ENCODE results near the gene VHLL.
"Not testable (repeated sequence)": the region's sequence is repeated elsewhere in the genome, so short reads cannot be mapped to it uniquely, and the experiment has no call there.

Gene VHLL

DNA sequence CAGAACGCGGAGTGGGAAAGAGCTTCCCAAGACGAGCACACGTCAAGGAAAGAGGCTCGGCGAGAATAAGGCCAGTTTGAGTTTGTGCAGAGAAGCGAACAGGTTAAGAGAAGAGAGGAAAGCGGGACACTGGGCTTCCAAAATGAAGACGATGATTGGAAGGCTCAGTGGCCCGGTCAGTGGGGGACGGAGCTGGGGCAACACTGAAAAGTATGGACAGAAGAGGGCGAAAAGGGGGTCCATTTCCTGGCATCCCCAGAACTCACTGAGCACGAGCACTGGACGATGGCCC is 38.7 kb upstream of the VHLL start:
- TF ChIP-seq SUZ12 (IDR thresholded peaks at IDR 0.05; ENCODE audit: extremely low read depth, insufficient read depth, insufficient read length), result no peak
- no peak for TF ChIP-seq YY1 (IDR thresholded peaks at IDR 0.05; ENCODE audit: insufficient read depth, insufficient read length)
- no peak for TF ChIP-seq ZNF274 (IDR thresholded peaks at IDR 0.05; ENCODE audit: low read depth, low read length)
- no peak for DNase-seq (ENCODE audit: low read depth, low spot score)
- H3K36me3 ChIP-seq (ENCODE audit: insufficient read depth, insufficient read length, low read length), result peaks cover 47% of the 10 kb centered on the region
- H3K27me3 ChIP-seq (ENCODE audit: insufficient read depth, insufficient read length), result no peaks in the 10 kb centered on the region
- no peaks in the 10 kb centered on the region for H3K9me3 ChIP-seq (ENCODE audit: insufficient read depth, low read length)
- H3K4me1 ChIP-seq (ENCODE audit: insufficient read depth, insufficient read length), result no peaks in the 10 kb centered on the region
- H3K4me3 ChIP-seq (ENCODE audit: insufficient read length, low read depth), result peak overlapping the region; percentile 92
- H3K9ac ChIP-seq (ENCODE audit: insufficient read length, low read depth), result peak overlapping the region; percentile 99

- Histone ChIP-seq H3K27me3 (ENCODE audit: insufficient read depth, insufficient read length) (no peaks in the 10 kb centered on the region), H3K4me1 (ENCODE audit: insufficient read depth, insufficient read length) (no peaks in the 10 kb centered on the region), H3K4me3 (ENCODE audit: insufficient read length, low read depth) (peak overlapping the region; percentile 92), H3K36me3 (ENCODE audit: insufficient read depth, insufficient read length, low read length) (peaks cover 52% of the 10 kb centered on the region), H3K9ac (ENCODE audit: insufficient read length, low read depth) (peak overlapping the region; percentile 99), H3K9me3 (ENCODE audit: insufficient read depth, low read length) (no peaks in the 10 kb centered on the region)
- TF ChIP-seq YY1 (IDR thresholded peaks at IDR 0.05; ENCODE audit: insufficient read depth, insufficient read length) (no peak), ZNF274 (IDR thresholded peaks at IDR 0.05; ENCODE audit: low read depth, low read length) (no peak), SUZ12 (IDR thresholded peaks at IDR 0.05; ENCODE audit: extremely low read depth, insufficient read depth, insufficient read length) (no peak)
- DNase-seq (ENCODE audit: low read depth, low spot score), result no peak
Observed at GRCh38 chr1:156337052-156337887, 38.2 kb upstream of the VHLL start.

- no peak for TF ChIP-seq ZNF274 (IDR thresholded peaks at IDR 0.05; ENCODE audit: low read depth, low read length)
- no peak for TF ChIP-seq SUZ12 (IDR thresholded peaks at IDR 0.05; ENCODE audit: extremely low read depth, insufficient read depth, insufficient read length)
- peak overlapping the region; percentile 92 for H3K4me3 ChIP-seq (ENCODE audit: insufficient read length, low read depth)
- DNase-seq (ENCODE audit: low read depth, low spot score), result no peak
- H3K27me3 ChIP-seq (ENCODE audit: insufficient read depth, insufficient read length), result no peaks in the 10 kb centered on the region
- H3K4me1 ChIP-seq (ENCODE audit: insufficient read depth, insufficient read length), result no peaks in the 10 kb centered on the region
- H3K9me3 ChIP-seq (ENCODE audit: insufficient read depth, low read length), result no peaks in the 10 kb centered on the region
- peaks cover 62% of the 10 kb centered on the region for H3K36me3 ChIP-seq (ENCODE audit: insufficient read depth, insufficient read length, low read length)
- H3K9ac ChIP-seq (ENCODE audit: insufficient read length, low read depth), result peak overlapping the region; percentile 44
Observed at GRCh38 chr1:156336242-156336641, 37.1 kb upstream of the VHLL start.

- H3K9ac ChIP-seq (ENCODE audit: insufficient read length, low read depth); H3K4me1 ChIP-seq (ENCODE audit: insufficient read depth, insufficient read length); H3K4me3 ChIP-seq (ENCODE audit: insufficient read length, low read depth); H3K9me3 ChIP-seq (ENCODE audit: insufficient read depth, low read length); DNase-seq (ENCODE audit: low read depth, low spot score); H3K27me3 ChIP-seq (ENCODE audit: insufficient read depth, insufficient read length): not testable (repeated sequence)
- peaks cover 87% of the 10 kb centered on the region for H3K36me3 ChIP-seq (ENCODE audit: insufficient read depth, insufficient read length, low read length)
Observed at GRCh38 chr1:156323179-156323578, 24.1 kb upstream of the VHLL start.

- H3K4me3 ChIP-seq (ENCODE audit: insufficient read length, low read depth), result no peak overlapping the region
- no peaks in the 10 kb centered on the region for H3K9me3 ChIP-seq (ENCODE audit: insufficient read depth, low read length)
- DNase-seq (ENCODE audit: low read depth, low spot score), result no peak
- H3K36me3 ChIP-seq (ENCODE audit: insufficient read depth, insufficient read length, low read length), result peaks cover 95% of the 10 kb centered on the region
- H3K9ac ChIP-seq (ENCODE audit: insufficient read length, low read depth), result no peak overlapping the region
- no peaks in the 10 kb centered on the region for H3K4me1 ChIP-seq (ENCODE audit: insufficient read depth, insufficient read length)
- no peaks in the 10 kb centered on the region for H3K27me3 ChIP-seq (ENCODE audit: insufficient read depth, insufficient read length)
- TF ChIP-seq YY1 (IDR thresholded peaks at IDR 0.05; ENCODE audit: insufficient read depth, insufficient read length) (no peak), ZNF274 (IDR thresholded peaks at IDR 0.05; ENCODE audit: low read depth, low read length) (no peak), SUZ12 (IDR thresholded peaks at IDR 0.05; ENCODE audit: extremely low read depth, insufficient read depth, insufficient read length) (no peak)
Observed at GRCh38 chr1:156320560-156320959, 21.5 kb upstream of the VHLL start.

GRCh38 chr1:156319664-156320063 is 20.6 kb upstream of the VHLL start:
- H3K9ac ChIP-seq (ENCODE audit: insufficient read length, low read depth), result no peak overlapping the region
- H3K4me1 ChIP-seq (ENCODE audit: insufficient read depth, insufficient read length), result no peaks in the 10 kb centered on the region
- no peaks in the 10 kb centered on the region for H3K27me3 ChIP-seq (ENCODE audit: insufficient read depth, insufficient read length)
- DNase-seq (ENCODE audit: low read depth, low spot score), result no peak
- TF ChIP-seq SUZ12 (IDR thresholded peaks at IDR 0.05; ENCODE audit: extremely low read depth, insufficient read depth, insufficient read length) (no peak), ZNF274 (IDR thresholded peaks at IDR 0.05; ENCODE audit: low read depth, low read length) (no peak), YY1 (IDR thresholded peaks at IDR 0.05; ENCODE audit: insufficient read depth, insufficient read length) (no peak)
- H3K9me3 ChIP-seq (ENCODE audit: insufficient read depth, low read length), result no peaks in the 10 kb centered on the region
- peaks cover 95% of the 10 kb centered on the region for H3K36me3 ChIP-seq (ENCODE audit: insufficient read depth, insufficient read length, low read length)
- H3K4me3 ChIP-seq (ENCODE audit: insufficient read length, low read depth), result no peak overlapping the region

DNA sequence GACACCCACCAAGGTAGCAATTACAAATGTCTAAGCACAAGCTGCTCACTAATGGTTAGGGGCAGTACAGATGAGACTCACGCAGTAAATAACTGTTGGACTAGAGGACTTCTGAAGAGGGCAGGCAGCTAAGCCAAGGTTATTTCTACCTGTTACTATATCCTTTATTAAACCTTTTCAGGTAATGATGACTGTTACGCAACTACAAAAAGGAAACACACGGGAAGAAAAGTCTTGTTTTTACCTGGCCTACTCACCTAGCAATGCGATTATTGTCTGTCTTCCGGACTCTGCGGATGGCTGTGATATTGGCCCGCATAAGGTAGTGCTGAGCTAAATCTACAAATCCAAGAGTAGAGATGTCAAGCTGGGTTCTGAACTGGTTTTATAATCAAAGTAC is 17.8 kb upstream of the VHLL start:
- no peak overlapping the region for H3K9ac ChIP-seq (ENCODE audit: insufficient read length, low read depth)

More for the DNA sequence above, 17.8 kb upstream of the VHLL start:
- Histone ChIP-seq H3K27me3 (ENCODE audit: insufficient read depth, insufficient read length) (no peaks in the 10 kb centered on the region), H3K36me3 (ENCODE audit: insufficient read depth, insufficient read length, low read length) (peaks cover 96% of the 10 kb centered on the region), H3K9me3 (ENCODE audit: insufficient read depth, low read length) (no peaks in the 10 kb centered on the region), H3K4me3 (ENCODE audit: insufficient read length, low read depth) (no peak overlapping the region), H3K4me1 (ENCODE audit: insufficient read depth, insufficient read length) (no peaks in the 10 kb centered on the region)
- DNase-seq (ENCODE audit: low read depth, low spot score), result no peak
- TF ChIP-seq ZNF274 (IDR thresholded peaks at IDR 0.05; ENCODE audit: low read depth, low read length) (no peak), SUZ12 (IDR thresholded peaks at IDR 0.05; ENCODE audit: extremely low read depth, insufficient read depth, insufficient read length) (no peak), YY1 (IDR thresholded peaks at IDR 0.05; ENCODE audit: insufficient read depth, insufficient read length) (no peak)
